Measurements from ENCODE around the gene NAGA.
"Not testable (repeated sequence)": the region's sequence is repeated elsewhere in the genome, so short reads cannot be mapped to it uniquely, and the experiment has no call there.

NAGA gene

GRCh38 chr22:42072606-42073330, 2.2 kb upstream of the NAGA start:
- DNase-seq (ENCODE audit: low read depth in 1 of 2, low spot score in 1 of 2), result peak in 1 of 2 experiments; percentile 57
- no peak for TF ChIP-seq JUND (IDR thresholded peaks at IDR 0.05; ENCODE audit: low read depth)
- in situ Hi-C loops (cut with HindIII; ENCODE audit: low pct_unique_long_range_greater_than_20kb, low sequenced_read_pairs), result no loop called here

GRCh38 chr22:42071508-42071907, 896 bp upstream of the NAGA start:
- DNase-seq (ENCODE audit: low read depth in 1 of 2, low spot score in 1 of 2); in situ Hi-C loops (cut with HindIII; ENCODE audit: low pct_unique_long_range_greater_than_20kb, low sequenced_read_pairs): not testable (repeated sequence)

- TF ChIP-seq JUND (IDR thresholded peaks at IDR 0.05; ENCODE audit: low read depth), result no peak
- DNase-seq (ENCODE audit: low read depth in 1 of 2, low spot score in 1 of 2), result peak in 1 of 2 experiments; percentile 41
- in situ Hi-C loops (cut with HindIII; ENCODE audit: low pct_unique_long_range_greater_than_20kb, low sequenced_read_pairs), result no loop called here
Observed at GRCh38 chr22:42069801-42070516, 653 bp downstream of the NAGA start.

GRCh38 chr22:42068291-42068690, 2.3 kb downstream of the NAGA start:
- DNase-seq (ENCODE audit: low read depth in 1 of 2, low spot score in 1 of 2), result no peak
- TF ChIP-seq JUND (IDR thresholded peaks at IDR 0.05; ENCODE audit: low read depth), result no peak
- in situ Hi-C loops (cut with HindIII; ENCODE audit: low pct_unique_long_range_greater_than_20kb, low sequenced_read_pairs), result no loop called here

GRCh38 chr22:42067671-42068251, 2.9 kb downstream of the NAGA start:
- in situ Hi-C loops (cut with HindIII; ENCODE audit: low pct_unique_long_range_greater_than_20kb, low sequenced_read_pairs), result no loop called here
- no peak for DNase-seq (ENCODE audit: low read depth in 1 of 2, low spot score in 1 of 2)
- no peak for TF ChIP-seq JUND (IDR thresholded peaks at IDR 0.05; ENCODE audit: low read depth)

GRCh38 chr22:42066937-42067336, 3.7 kb downstream of the NAGA start:
- no peak for DNase-seq (ENCODE audit: low read depth in 1 of 2, low spot score in 1 of 2)
- no peak for TF ChIP-seq JUND (IDR thresholded peaks at IDR 0.05; ENCODE audit: low read depth)
- in situ Hi-C loops (cut with HindIII; ENCODE audit: low pct_unique_long_range_greater_than_20kb, low sequenced_read_pairs), result no loop called here

- in situ Hi-C loops (cut with HindIII; ENCODE audit: low pct_unique_long_range_greater_than_20kb, low sequenced_read_pairs), result no loop called here
- DNase-seq (ENCODE audit: low read depth in 1 of 2, low spot score in 1 of 2), result no peak
- TF ChIP-seq JUND (IDR thresholded peaks at IDR 0.05; ENCODE audit: low read depth), result no peak
Observed at GRCh38 chr22:42066126-42066761, 4.4 kb downstream of the NAGA start.

- DNase-seq (ENCODE audit: low read depth in 1 of 2, low spot score in 1 of 2), result no peak
- no peak for TF ChIP-seq JUND (IDR thresholded peaks at IDR 0.05; ENCODE audit: low read depth)
- in situ Hi-C loops (cut with HindIII; ENCODE audit: low pct_unique_long_range_greater_than_20kb, low sequenced_read_pairs), result no loop called here
Observed at GRCh38 chr22:42065438-42066125, 5.0 kb downstream of the NAGA start.

GRCh38 chr22:42064629-42065028, 6.0 kb downstream of the NAGA start:
- TF ChIP-seq JUND (IDR thresholded peaks at IDR 0.05; ENCODE audit: low read depth), result no peak
- no peak for DNase-seq (ENCODE audit: low read depth in 1 of 2, low spot score in 1 of 2)
- in situ Hi-C loops (cut with HindIII; ENCODE audit: low pct_unique_long_range_greater_than_20kb, low sequenced_read_pairs), result no loop called here

GRCh38 chr22:42062506-42063170, 8.0 kb downstream of the NAGA start:
- TF ChIP-seq JUND (IDR thresholded peaks at IDR 0.05; ENCODE audit: low read depth), result no peak
- in situ Hi-C loops (cut with HindIII; ENCODE audit: low pct_unique_long_range_greater_than_20kb, low sequenced_read_pairs), result no loop called here
- DNase-seq (ENCODE audit: low read depth in 1 of 2, low spot score in 1 of 2), result no peak

- DNase-seq (ENCODE audit: low read depth in 1 of 2, low spot score in 1 of 2), result no peak
- TF ChIP-seq JUND (IDR thresholded peaks at IDR 0.05; ENCODE audit: low read depth), result no peak
- in situ Hi-C loops (cut with HindIII; ENCODE audit: low pct_unique_long_range_greater_than_20kb, low sequenced_read_pairs), result no loop called here
Observed at GRCh38 chr22:42061041-42061440, 9.6 kb downstream of the NAGA start.

GRCh38 chr22:42060489-42060888, 10.1 kb downstream of the NAGA start:
- in situ Hi-C loops (cut with HindIII; ENCODE audit: low pct_unique_long_range_greater_than_20kb, low sequenced_read_pairs), result no loop called here
- no peak for TF ChIP-seq JUND (IDR thresholded peaks at IDR 0.05; ENCODE audit: low read depth)
- DNase-seq (ENCODE audit: low read depth in 1 of 2, low spot score in 1 of 2), result no peak

Data from T47D (cell line).